ENCODE data around the gene IL20RB.
"Not testable (repeated sequence)": the region's sequence is repeated elsewhere in the genome, so short reads cannot be mapped to it uniquely, and the experiment has no call there.

Gene IL20RB

DNA sequence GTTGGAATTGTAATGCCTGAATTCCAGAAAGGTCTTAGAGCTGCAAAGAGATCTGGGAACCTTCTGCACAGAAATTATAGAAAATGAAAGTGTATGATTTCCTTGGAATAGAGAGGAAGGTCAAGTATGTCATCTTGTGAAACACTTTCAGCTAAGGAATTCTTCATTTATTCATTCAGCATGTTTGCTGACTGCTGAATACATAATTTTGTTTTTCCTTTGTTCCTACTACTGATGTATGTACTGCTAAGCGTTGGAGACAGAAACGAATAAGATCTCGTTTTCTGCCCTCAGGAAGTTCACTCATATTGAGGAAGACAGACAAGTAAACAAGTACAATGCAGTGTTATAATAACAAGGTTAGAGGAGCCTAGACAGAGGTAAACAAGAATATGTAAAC is 14.3 kb upstream of the IL20RB start:
- no peak for DNase-seq (ENCODE audit: low spot score)

DNA sequence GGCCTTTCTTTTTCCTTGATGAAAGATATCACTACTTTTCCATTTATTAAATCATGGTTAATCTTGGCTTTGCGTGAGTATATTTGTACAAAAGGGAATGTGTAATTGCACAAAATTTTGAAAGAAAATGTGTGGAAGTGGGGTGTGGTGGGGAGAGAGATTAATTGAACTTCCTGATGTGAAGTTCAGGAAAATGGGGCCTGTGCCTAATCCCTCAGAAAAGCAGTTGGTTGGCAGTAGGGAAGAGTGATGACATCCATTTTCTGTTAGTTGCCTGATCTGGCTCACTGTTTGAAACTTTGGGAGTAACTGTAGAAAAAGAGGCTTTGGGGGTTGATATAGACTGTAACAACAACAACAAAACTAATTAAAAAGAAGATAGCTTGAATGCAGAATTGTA is 10.8 kb upstream of the IL20RB start:
- DNase-seq (ENCODE audit: low spot score), result no peak

DNA sequence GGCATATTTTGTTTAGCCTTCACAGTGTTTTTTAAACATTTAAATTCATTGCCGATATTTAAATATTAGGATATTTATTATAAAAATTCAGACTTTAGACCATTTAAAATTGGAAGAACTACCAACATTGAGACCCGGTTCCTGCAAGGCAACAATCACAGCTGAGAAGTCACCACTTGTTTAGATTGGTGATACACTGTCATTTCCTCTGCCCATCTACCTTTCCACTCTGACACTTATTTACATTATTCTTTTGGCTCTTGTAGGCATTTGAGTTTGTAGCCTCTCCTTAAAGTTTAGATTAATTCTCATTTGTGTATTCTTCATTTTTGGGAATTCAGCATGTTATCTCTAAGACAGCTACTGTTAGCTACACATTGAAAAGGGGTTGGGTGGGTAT is 10.3 kb upstream of the IL20RB start:
- DNase-seq (ENCODE audit: low spot score), result no peak

DNA sequence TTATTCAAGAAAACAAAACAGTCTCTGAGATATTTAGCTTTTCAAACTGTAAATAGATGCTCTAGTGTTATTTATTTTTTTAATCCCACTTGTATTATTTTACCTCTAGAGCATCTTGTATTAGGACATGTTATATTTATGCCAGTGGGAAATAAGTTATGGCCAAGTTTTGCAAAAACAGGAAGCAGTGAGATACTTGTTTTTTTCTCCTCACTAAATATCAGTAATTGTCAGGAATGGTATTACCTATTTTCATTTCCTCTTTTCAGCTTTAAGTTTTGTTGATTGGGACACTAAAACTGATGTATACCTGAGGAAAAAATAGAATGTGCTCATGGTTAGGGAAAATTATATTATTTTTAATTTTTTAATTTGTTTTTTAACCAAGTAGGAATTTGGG is 8.6 kb upstream of the IL20RB start:
- no peak for DNase-seq (ENCODE audit: low spot score)

DNA sequence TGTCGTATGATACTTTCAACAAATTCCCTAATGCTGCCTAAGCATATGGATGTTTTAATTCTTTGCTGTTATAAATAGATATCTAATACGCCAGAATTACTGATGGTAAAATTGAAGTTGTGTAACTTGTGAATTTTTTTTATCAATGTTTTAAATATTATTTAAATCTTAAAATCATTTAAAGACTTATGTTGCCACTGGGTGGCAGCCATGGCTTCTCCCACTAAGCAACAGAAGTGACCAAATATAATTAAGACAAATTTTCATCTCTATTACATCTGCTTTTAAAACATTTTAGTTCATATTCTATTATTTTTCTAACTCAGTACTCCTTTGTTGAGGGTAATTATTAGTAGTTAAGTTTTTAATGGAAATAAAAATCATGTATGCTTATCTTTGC is 8.1 kb upstream of the IL20RB start:
- DNase-seq (ENCODE audit: low spot score), result no peak

DNA sequence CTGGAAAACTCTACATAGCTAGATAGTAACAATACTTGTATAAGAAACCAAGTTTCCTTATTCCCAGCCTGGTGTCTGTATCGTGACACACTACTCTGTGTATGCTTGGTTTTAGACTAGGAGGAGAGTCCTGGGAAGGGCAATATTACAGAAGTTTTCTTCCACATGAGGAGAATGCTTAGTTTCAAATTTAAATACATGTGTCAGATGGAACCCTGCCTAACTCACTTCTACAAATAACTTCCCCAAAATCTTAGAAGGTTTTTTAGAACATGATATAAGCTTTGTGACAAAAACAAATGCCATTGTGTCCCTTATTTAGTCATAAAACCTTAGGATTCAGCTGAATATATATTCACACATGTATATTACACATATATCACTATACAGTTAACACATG is 7.2 kb upstream of the IL20RB start:
- DNase-seq (ENCODE audit: low spot score), result no peak

DNA sequence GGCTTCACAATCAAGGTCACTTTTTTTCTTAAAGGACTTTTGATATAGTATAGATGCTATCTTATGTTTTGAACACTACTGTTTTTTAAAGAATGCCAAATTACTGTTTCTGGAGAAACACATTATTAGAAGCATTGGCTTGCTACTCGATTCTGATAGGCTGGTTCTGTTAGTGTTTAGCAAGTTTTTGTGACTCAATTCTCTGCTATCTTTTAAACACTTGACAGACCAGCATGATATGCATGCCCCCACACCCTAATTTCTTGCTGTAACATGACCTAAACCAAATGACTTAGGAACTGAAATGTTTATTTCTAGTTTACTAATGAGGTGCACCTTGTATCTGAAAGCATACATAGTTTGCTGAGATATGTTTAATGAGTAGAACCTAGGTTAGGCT is 5.5 kb upstream of the IL20RB start:
- no peak for DNase-seq (ENCODE audit: low spot score)

DNA sequence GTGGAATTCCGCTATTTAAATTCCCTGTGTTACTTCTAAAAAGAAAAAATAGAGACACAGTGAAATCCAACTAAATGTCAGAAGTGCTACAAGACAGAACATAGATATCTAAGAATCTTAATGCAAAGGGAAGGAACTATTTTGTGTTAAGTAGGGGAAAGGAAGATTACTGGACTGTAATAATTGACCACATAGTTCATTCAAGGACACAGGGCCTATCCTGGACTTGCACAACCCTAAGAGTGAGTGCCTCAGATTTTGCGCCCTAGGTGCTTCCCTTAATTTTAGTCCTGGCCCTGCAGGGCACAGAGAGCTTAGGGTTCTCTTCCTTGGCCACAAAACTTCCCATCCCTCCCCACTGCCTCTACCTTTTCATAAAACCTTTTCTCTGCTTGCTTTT is 3.5 kb upstream of the IL20RB start:
- no peak for DNase-seq (ENCODE audit: low spot score)

DNA sequence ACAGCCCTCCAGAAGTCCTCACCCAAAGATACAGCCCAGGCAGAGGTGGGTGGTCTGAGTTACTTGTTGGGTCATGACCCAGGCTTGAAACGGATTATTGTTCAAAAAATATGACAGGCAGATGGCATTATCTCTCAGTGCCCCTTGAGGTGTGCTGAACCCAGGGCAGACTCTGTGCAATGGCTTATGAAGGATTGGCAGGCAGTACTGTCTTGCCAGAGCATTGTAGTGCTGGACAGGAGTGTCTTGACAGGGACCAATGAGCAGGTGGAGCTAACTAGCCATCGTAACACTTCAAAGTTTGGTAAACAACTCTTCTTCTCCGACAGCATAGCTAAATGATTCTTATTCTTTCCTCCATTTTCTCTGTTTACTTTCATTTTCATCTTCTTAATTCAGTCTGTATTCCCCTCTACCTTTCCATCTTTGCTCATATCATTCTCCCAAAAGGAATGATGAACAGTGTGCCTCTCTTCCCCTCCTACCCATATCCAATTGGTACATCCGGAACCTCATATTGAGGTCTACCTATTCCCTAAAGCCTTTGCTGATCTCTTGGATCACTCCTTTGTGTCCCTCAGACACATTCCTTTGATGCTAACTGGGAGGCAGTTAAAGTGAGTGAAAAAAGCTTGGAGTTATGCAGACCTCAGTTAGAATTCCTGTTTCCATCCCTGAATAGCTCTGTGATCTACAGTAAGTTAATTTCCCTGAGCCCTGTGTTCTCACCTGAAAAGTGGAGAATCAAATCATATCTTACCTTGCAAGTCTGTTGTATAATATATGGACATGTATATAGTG is 2.6 kb upstream of the IL20RB start:
- DNase-seq (ENCODE audit: low spot score), result no peak

DNA sequence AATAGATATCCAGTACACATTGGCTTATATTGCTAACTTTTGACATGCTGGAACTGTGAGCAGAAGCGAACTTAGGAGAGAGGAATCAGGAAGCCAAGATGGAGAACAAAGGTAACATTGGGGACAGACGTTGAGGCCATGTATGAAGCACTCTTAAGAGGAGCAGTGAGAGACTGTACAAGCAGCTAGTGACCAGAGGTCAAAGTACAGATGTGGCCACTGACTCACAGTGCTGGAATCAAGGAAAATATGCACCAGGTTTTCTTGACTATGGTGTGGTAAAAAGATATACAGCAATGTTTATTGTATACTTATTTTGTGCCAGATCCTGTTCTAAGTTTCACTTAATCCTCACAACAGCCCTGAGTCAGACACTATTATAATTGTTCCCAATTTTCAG is 2.0 kb upstream of the IL20RB start:
- peak; percentile 74 for DNase-seq (ENCODE audit: low spot score)

DNA sequence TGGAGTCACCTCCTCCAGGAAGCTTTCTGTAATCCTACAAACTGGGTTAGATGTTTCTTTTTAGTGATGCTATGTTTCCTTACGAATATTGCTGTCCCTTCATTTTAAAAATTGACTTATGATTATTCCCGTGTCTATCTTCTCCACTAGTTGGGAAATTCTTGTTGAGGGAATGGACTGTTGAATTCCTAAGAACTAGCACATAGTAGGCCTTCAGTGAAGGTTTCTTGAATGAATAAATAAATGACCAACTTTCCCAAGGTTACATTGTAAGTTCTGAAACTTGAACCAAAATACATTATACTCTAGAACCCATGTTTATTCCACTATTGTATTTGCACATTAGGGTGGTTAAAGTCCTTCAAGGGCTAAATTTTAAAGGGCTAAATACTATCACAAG is 812 bp upstream of the IL20RB start:
- no peak for DNase-seq (ENCODE audit: low spot score)

DNA sequence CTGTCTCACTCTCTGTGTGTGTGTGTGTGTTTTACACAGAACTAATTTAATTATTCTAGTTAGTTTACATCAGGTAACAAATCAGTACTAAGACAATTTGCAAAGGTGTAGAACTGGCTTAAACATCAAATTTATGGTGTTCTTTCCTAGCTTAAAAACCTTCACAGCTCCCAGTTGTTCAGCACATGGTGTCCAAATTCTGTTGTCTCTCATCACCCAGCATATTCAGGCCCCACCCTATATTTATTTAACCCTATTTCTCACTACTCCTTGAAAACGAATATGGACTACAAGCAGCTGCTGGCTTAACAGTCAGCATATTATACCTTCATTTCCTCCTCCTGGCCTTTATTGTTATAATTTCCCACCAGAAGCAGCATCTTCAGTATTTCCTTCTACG is 1.2 kb downstream of the IL20RB start:
- DNase-seq (ENCODE audit: low spot score), result no peak

DNA sequence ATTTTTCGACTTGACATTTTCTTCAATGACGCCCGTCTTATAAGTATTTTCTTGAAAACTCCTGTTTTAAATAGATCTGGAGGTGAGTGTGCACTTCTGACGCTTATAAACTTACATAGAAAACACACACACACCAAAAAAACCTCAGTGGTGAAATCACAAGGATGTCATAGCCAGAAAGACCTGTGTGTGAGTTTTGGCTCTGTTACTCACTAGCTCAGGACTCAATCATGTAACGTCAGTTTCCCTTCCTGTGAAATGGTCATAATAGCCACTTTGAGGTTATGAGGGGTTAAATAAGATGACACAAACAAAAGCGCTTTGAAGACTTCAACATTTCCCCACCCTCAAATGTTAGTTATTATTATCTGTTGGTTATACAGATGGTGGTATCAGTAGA is 1.8 kb downstream of the IL20RB start:
- DNase-seq (ENCODE audit: low spot score), result no peak

DNA sequence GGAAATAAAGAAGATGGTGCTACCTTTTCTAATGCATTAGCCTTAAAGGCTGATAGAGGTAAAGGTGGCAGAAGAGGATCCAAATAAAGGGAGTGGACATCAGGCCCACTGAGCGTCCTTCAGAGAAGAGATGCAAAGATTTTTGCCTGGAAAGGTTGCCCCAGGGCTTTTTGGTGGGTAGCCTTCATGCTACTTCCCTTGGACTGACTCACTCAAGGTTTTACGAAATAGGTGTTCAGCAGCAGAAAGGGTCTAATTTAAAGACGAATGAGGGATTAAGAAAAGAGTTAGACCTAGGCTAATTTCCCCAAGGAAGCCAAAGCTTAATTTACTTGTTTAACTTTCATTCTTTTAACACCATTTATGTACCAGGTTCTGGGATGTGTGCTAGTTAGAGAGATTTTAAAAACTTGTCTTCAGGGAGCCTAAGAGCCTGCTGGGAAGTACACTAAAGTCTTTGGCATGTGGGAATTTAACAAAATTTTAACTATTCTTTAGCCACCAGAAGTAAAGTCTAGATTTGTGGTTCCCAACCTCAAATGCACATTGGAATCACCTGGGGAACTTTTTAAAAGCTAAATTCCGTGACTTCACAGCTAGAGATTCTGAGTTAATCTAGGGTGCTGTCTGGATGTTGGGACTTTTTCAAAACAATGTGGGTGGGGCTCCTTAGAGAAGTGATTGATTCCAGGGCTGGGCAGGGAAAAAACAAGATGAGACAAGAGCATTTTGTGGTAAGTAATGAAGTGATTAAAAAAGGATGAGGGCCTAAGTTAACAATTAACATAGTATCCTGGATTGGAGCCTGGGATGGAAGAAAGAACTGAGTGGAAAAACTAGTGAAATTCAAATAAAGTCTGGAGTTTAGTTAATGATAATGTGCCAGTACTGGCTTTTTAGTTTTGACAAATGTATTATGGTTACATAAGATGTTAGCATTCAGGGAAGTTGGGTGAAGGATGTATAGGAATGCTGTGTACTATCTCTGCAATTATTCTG is 3.4 kb downstream of the IL20RB start:
- DNase-seq (ENCODE audit: low spot score), result peak; percentile 46

DNA sequence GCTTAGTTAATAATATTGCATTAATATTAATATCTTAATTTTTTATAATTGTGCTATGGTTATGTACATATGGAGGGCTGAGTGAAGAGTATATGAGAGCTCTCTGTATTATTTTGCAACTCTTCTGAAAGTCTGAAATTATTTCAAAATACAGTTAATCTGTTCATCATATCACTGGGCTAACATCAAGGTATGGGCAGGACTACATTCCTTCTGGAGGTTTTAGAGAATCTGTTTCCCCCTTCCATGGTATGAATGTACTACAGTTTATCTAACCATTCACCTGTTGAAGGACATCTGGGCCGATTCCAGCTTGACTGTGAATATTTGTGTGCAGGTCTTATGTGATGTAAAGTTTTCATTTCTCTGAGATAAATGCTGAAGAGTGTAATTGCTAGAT is 5.1 kb downstream of the IL20RB start:
- no peak for DNase-seq (ENCODE audit: low spot score)

DNA sequence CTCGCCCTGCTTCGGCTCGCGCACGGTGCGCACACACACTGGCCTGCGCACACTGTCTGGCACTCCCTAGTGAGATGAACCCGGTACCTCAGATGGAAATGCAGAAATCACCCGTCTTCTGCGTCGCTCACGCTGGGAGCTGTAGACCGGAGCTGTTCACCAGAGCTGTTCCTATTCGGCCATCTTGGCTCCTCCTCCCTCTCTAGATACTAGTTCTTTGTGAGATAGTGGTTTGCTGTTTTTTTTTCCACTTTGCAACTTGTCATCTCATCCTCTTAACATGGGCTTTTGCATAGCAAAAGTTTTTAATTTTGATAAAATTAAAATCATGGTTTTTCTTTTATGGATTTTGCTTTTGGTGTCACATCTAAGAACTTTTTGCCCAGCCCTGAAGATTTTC is 11.8 kb downstream of the IL20RB start:
- not testable (repeated sequence) for DNase-seq (ENCODE audit: low spot score)

DNA sequence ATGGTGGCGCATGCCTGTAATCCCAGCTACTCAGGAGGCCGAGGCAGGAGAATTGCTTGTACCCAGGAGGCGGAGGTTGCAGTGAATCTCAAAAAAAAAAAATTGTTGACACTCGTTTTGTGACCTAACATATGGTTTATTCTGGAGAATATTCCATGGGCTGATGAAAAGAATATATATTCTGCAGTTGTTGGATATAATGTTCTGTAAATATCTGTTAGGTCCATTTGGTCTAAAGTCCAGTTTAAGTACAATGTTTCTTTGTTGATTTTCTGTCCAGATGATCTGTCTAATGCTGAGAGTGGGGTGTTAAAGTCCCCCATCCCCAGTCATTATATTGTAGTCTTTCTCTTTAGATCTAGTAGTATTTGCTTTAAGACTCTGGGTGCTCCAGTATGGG is 15.6 kb downstream of the IL20RB start:
- no peak for DNase-seq (ENCODE audit: low spot score)

DNA sequence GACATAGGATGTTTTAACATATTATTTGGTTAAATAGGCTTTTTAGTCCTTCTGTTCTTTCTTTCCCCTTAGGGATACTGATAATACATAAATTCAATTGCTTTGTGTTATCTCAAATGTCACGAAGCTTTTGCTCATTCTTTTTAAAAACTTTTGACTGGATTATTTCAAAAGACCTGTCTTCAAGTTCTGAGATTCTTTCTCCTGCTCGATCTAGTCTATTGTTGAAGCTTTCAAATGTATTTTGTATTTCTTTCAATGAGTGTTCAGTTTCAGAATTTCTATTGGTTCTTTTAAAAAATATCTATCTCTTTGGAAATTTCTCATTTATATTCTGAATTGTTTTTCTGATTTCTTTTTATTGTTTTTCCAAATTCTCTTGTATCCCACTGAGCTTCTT is 16.9 kb downstream of the IL20RB start:
- DNase-seq (ENCODE audit: low spot score), result no peak

DNA sequence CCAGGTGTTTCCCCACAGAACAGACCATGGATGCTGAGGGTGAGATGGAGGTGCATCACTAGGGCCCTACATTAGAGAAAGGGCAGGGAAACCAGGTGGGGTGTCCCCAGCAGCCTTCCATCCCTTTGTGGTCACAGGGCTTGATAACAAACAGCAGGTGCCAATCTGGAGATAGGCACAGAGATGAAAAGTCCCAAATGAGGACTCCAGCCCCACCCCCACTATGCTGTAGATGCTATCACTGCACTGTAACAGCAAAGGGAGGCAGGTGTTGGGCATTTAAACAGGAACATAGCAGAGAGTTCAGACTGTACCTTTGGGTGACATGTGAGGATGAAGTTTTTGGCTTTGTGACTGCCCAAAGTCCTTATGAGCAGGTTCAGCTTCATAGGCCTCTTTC is 21.4 kb downstream of the IL20RB start:
- DNase-seq (ENCODE audit: low spot score), result no peak

DNA sequence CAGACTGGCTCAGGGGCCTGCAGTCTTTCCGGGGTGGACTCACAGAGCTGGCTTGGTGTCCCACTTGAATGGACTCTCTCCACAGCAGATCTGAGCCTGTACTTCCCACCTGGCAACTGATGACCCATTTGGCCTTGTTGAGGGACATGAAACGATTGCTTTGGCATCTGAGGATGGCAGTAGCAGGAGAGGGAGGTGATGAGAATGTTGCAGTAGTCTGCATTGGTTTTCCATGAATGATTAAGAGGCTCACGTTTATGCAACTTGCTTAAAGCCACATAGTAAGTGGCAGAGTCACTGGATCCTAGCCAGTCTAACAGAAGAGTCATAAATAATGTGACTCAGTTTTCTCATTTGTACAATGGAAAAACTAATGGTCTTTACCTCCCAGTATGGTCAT is 21.9 kb downstream of the IL20RB start:
- DNase-seq (ENCODE audit: low spot score), result no peak

DNA sequence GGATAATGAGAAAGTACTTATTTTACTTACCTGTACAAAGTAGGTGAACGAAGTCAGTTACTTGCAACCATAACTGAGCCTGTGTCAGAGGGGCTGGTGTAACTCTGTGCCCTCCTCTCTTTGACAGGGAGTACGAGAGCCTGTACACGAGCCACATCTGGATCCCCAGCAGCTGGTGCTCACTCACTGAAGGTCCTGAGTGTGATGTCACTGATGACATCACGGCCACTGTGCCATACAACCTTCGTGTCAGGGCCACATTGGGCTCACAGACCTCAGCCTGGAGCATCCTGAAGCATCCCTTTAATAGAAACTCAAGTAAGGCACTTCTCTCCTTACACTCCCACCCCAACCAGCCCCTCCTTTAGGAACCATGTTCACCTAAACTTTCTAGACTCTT is 24.2 kb downstream of the IL20RB start:
- no peak for DNase-seq (ENCODE audit: low spot score)

DNA sequence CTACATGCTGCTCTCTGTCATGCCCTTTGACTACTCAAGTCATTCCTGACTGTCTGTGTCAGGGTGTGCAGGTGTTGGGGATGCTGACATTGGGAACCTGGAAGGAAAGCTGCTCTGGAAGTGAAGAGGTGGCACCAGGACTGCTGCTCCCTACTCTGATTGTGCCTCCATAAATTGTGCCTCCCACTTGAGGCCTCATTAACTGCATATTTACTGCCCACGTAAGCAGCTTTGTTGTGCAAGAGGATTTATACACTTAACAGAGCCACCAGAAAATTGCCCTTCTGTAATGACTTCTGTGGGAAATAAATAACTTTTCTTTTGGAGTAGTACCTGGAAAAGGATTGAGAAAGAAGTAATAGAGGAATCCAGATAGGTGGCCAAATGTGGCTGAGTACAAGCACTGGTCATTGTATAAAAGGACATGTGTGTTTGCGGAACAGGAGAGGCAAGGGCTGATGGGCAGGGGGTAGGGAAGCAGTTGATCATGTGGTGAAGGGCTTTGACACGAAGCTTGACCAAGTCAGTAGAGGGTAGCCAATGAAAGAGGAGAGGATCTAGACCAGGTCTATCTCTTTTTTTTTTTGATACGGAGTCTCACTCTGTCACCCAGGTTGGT is 24.8 kb downstream of the IL20RB start:
- DNase-seq (ENCODE audit: low spot score), result no peak

DNA sequence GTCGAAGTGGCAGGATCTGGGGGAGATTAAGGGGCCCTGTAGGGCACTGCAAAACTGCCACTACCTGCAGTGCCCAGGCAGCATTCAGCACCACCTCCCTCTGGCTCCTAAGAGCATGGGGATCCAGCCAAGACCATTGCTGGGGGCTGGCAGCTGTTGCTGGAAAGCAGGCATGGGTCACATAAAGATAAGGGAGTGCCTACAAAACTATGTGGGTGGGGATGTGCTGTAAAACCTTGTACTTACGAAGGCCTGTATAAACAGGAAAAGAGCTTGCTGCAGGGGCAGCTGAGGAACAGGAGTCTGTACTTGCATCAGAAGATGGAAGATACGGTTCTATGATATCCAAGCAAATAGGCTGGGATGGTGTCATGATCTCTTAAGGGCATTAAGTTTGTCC is 27.1 kb downstream of the IL20RB start:
- DNase-seq (ENCODE audit: low spot score), result peak; percentile 18
